ENCODE measurements around the gene A1BG.
"Not testable (repeated sequence)": the region's sequence is repeated elsewhere in the genome, so short reads cannot be mapped to it uniquely, and the experiment has no call there.

A1BG gene

DNA sequence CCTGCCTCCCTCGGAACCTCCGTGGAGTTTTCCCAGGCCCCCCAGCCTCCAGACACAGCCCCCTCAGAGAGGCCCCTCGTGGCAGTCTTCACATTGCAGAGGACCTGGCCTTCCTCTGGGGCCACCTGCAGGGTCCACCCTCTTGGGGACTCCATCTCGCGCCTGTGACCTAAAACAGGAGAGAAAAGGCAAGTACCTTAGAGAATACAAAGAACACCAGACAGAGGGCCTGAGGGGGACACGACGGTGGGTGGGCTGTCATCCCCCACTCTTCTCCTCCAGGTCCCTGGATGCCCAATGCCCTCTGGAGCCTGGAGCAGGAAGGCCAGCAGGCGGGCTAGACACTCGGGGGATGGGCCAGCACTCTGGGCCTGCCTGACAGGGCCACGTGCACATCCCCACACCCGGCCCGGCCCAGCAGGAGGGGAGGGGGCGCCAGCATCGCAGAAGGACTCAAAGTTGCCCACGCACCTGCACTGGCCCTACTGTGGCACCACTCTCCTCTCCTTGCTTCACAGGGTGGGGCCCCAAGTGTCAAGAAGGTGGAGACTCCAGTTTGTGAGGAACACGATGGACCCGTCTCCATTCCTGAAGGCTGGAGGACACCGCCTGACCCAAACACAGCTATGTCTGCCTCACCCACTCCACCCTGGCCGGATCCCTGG, 4.3 kb upstream of the A1BG start:
- FAIRE-seq (no peak), DNase-seq (ENCODE audit: insufficient read length, low spot score) (no peak)
- TF ChIP-seq POLR2A (IDR thresholded peaks at IDR 0.05; ENCODE audit: low read depth, low read length) = no peak

DNA sequence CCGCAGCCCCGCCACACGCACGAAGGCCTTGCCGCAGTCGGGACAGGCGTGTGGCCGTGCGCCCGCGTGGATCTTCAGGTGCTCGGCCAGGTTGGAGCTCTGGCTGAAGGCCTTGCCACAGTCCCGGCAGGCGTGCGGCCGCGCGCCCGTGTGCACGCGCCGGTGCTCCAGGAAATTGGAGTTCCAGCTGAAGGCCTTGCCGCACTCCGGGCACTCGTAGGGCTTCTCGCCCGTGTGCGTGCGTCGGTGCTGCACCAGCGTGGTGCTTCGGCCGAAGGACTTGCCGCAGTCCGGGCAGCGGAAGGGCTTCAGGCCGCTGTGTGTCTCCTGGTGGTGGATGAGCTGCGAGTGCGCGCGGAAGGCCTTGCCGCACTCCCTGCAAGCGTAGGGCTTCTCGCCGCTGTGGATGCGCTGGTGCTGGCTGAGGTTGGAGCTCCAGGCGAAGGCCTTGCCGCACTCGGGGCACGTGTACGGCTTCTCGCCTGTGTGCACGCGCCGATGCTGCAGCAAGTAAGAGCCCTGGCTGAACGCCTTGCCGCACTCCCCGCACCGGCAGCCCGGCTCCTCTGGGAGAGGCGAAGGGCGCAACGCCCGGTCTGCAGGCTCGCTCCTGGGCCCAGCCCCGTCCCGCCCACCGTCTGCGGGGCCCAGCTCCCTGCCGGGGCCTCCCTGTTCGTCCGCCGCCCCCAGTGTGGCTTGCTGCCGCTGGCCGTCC, 3.6 kb upstream of the A1BG start:
- no peak for TF ChIP-seq POLR2A (IDR thresholded peaks at IDR 0.05; ENCODE audit: low read depth, low read length)
- DNase-seq (ENCODE audit: insufficient read length, low spot score) (no peak), FAIRE-seq (no peak)

DNA sequence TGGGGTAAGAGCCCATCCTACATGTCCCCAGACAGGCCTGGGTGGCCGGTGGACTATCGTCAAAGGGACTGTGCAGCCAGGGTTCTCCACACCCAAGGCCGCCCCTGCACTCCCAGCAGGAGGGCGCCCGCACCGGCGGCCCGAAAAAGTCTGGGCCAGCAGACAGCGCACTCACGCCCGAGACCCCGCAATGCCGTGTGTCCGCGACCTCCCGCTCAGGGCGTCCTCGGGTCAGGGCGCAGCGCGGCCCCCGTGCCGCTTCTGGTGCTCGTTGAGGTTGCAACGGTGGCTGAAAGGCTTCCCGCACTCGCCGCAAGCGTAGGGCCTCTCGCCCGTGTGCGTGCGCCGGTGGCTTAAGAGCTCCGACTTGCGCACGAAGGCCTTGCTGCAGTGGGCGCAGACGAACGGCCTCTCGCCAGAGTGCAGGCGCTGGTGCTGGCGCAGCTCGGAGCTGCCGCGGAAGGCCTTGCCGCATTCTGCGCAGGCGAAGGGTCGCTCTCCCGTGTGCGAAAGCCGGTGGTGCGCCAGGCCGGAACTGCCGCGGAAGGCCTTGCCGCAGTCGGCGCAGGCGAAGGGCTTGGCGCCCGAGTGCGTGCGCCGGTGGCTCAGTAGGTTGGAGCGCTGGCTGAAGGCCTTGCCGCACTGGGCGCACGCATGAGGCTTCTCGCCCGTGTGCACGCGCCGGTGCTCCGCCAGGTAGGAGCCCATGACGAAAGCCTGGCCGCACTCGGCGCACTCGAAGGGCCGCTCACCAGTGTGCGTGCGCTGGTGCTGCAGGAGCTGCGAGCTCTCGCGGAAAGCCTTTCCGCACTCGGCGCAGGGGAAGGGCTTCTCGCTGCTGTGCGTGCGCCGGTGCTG, 2.8 kb upstream of the A1BG start:
- FAIRE-seq (no peak), DNase-seq (ENCODE audit: insufficient read length, low spot score) (no peak)
- no peak for TF ChIP-seq POLR2A (IDR thresholded peaks at IDR 0.05; ENCODE audit: low read depth, low read length)

DNA sequence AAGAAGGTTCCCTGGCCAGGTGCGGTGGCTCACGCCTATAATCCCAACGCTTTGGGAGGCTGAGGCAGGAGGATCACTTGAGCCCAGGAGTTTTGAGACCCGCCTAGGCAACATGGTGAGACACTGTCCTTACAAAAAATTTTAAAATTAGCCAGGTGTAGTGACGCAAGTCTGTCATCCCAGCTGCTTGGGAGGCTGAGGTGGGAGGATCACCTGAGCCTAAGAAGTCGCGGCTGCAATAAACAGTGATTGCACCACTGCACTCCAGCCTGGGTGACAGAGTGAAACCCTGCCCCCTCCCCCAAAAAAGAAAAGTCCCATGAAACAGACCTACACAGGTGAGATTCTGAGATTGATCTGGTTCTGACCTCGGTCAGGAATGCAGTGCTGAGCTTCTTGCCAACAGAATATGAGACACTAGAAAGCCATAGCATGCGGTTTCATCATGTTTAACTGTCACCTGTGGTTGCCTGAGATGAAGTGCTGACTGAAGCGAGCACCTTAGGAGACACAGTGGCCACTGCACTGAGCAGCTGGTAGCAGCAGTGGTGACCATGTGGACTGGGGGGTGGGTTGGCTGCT, 2.0 kb upstream of the A1BG start:
- FAIRE-seq = no peak

DNA sequence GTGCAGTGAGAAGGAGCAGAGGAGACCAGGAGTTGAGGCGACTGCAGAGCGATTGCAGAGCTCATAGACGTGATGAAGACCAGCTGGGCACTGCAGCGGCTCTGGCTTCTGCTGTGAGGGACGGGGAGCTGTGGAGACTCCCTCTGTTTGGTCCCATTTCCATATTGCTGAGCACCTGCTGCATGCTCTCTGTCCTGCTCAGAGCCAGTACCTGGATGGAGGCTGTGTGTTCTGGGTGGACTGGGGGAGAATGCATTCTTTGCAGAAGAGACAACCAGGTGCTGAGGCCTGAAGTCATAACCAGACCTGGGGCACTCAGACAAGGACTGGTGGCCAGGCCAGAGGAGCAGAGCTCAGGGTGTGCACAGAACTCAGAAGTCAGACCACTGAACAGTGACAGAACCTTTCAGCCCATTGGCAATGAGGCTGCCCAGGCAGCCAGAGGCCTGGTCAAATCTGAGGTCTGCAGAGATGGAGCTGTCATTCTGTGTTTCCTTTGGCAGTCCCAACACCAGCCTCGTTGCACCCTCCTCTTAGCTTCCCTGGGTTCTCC, 1.3 kb upstream of the A1BG start:
- FAIRE-seq = no peak
- no peak for TF ChIP-seq POLR2A (IDR thresholded peaks at IDR 0.05; ENCODE audit: low read depth, low read length)
- DNase-seq (ENCODE audit: insufficient read length, low spot score) = no peak

More for the DNA sequence above, 2.0 kb upstream of the A1BG start:
- no peak for DNase-seq (ENCODE audit: insufficient read length, low spot score)
- no peak for TF ChIP-seq POLR2A (IDR thresholded peaks at IDR 0.05; ENCODE audit: low read depth, low read length)

DNA sequence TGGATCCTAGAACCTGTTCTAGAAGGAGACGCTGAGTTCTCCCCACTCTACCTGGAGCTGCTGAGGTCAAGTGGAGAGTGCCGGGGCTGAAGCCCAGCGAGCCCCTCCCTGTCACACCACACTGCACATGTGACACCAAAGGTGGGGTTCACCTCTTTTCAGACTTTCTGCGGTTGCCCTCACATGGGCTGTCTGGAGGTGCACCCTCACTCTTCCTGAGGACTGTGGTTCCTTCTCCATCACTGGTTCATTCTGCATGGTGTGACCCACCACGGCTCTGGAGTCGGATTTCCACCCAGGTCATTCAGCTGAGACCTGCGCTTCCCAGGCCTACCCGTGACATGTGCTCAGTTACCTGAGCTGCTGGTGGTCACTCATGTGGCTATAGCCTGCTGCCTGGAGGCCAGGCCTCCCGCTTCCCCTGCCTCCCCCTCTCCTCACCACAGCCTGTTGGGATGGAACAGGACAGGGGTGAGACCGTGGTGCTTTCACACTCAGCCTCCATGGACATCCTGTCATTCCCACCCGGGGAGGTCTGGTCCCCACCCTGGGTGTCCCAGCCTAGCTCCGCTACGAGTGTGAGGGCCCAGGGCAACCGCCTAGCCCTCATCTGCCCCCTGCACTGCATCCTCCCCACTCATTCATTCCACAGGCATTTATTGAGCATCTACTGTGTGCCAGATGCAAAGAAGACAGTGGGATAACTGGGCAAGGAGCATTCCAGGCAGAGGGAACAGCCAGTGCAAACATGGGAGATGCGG, 605 bp upstream of the A1BG start:
- FAIRE-seq (no peak), DNase-seq (ENCODE audit: insufficient read length, low spot score) (no peak)
- TF ChIP-seq POLR2A (IDR thresholded peaks at IDR 0.05; ENCODE audit: low read depth, low read length) = no peak

DNA sequence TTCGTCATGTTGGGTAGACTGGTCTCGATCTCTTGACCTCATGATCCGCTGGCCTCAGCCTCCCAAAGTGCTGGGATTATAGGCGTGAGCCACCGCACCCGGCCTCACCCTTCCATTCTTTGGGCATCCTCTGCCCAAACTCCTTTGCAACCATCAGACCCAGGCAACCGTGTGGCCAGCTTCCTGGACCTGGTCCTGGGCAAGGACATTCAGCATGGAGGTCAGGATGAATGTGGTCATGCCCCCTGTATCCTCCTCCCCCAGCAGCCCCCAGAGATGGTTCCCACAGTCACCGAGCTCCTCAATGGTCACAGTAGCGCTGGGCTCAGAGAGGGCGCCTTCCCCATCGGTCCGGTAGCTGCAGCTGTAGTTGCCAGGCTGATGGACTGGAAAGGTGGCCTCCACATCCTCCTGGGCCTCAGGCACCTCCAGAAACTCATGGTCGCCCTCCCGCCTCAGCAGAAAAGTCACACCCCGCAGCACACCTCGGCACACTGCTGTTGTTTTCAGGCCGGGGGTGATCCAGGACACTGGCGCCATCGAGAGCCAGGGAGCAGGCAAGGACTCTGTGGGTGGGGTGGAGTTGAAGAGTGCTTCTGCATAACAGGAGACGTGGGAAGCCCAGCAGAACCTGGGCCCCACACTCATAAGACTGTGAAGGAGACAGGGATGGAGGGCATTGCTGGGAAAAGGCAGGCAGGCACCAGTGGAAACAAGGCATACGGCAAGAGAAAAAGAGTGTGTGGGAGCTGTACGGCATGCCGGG, 1.1 kb downstream of the A1BG start:
- FAIRE-seq = no peak
- TF ChIP-seq POLR2A (IDR thresholded peaks at IDR 0.05; ENCODE audit: low read depth, low read length) = no peak
- DNase-seq (ENCODE audit: insufficient read length, low spot score) = no peak

DNA sequence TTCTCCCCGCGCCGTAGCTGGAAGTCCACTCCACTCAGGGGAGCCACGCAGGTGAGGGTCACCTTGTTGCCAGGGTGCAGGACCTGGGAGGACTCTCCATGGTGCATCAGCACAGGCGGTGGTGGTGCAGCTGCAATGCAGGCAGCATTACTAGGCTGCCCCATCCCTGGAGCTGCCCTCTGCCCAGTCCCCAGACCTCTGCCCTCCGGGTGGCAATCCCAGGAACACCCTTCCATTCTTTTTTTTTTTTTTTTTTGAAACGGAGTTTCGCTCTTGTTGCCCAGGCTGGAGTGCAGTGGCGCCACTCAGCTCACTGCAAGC, 1.8 kb downstream of the A1BG start:
- TF ChIP-seq POLR2A (IDR thresholded peaks at IDR 0.05; ENCODE audit: low read depth, low read length) = no peak
- no peak for FAIRE-seq
- DNase-seq (ENCODE audit: insufficient read length, low spot score) = no peak

DNA sequence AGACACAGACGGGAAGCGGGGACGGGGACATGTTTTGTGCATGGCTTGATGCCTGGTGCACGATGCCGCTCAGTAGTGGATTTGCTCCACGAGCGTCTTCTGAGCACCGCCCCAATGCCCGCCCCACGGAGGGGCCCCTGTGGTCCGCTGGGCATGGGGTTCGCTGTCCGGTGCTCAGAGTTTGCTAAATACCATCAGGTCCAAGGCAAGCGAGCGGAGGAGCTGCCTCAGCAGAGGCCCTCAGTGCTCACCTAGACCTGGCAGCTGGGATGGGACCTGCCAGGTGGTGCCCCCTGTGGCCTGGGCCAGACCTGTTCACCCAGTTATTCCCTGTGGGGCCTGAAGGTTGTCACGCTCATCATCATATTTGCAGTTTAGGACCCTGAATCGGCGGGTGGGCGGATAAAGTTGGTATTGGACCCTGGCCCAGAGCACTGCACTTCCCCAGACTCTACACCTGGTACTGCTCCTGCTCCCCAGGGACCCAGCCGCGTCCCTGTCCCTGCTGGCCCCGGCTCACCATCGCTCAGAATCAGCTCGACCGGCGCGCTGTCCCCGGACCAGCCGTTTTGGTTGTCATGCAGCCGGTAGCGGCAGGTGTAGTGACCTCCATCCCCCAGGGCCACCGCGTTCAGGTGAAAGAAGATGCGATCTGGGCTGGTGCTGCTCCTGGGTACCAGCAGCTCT, 2.3 kb downstream of the A1BG start:
- DNase-seq (ENCODE audit: insufficient read length, low spot score) (no peak), FAIRE-seq (no peak)
- no peak for TF ChIP-seq POLR2A (IDR thresholded peaks at IDR 0.05; ENCODE audit: low read depth, low read length)

DNA sequence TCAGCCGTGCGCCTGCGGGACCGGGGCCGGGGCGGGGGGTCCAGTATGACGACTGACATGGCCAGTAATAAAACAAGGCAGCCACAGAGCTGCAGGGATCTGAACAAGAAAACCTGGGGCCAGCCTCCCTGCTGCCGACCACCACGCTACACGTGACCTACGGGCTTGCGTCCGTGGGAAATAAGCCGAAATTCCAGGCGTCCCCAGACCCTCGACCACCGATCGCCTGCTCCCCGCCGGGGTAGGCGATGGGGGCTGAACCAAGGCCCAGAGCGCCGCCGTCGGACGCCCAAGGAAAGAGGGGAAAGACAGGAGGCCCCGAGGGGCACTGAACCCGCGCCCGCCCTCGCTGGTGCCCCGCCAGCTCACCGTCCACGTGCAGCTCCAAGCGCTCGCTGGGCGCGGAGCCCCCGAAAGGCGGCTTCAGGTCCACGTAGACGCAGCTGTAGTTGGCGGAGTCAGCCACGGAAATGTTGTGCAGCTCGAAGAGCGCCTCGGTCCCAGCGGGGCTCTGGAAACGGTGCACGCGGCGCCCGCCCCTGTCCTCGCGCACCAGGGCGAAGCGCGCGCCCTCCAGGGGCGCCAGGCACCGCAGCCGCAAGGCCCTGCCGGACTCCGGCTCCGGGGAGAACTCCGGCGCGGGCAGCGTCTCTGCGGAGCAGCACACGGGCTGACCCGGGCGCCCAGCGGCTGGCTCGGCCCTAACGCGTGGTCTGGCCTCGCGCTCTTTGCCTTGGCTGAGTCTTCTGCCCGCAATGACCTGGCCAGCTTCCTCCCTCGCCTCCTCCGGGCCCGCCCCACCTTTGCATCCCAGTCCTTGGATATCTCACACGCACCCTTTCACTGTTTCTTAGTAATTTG, 3.1 kb downstream of the A1BG start:
- DNase-seq (ENCODE audit: insufficient read length, low spot score) = no peak
- no peak for TF ChIP-seq POLR2A (IDR thresholded peaks at IDR 0.05; ENCODE audit: low read depth, low read length)
- FAIRE-seq = no peak

DNA sequence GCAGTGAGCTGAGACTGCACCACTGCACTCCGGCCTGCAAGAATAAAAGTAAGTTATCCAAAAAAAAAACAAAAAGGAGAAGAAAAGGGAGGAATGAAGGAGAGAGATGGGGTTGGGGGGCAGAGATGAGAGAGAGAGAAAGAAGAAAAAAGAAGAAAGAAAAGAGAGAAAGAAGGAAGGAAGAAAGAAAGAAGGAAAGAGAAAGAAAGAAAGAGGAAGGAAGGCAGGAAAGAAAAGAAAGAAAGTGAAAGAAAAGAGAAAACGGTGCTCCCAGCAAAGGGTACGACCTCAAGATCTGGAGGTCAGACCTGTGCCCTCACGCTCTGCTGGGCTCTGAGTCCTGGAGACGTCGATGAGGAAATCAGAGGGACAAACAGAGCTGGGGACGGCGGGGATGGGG, 3.7 kb downstream of the A1BG start:
- no peak for FAIRE-seq
- no peak for DNase-seq (ENCODE audit: insufficient read length, low spot score)
- no peak for TF ChIP-seq POLR2A (IDR thresholded peaks at IDR 0.05; ENCODE audit: low read depth, low read length)

DNA sequence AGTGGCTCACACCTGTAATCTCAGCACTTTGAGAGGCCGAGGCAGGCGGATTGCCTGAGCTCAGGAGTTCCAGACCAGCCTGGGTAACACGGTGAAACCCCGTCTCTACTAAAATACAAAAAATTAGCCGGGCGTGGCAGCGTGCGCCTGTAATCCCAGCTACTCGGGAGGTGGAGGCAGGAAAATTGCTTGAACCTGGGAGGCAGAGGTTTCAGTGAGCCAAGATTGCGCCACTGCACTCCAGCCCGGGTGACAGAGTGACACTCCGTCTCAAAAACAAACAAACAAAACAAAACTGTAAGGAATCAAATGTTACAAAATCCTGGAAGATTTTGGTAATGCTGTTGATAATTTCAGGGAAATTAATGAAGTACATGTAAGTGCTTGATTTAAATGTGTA, 5.2 kb downstream of the A1BG start:
- FAIRE-seq; DNase-seq (ENCODE audit: insufficient read length, low spot score): not testable (repeated sequence)
